GOT3 (cell line): Measurements from ENCODE around the gene PADI3.

Source experiments
- DNase-seq: peaks from one replicate; lab custom pipeline; 2025; ENCODE audit warnings: mixed read lengths; lab: John Stamatoyannopoulos, UW

Gene PADI3

GRCh38 chr1:17243274-17243673 is 5.6 kb upstream of the PADI3 start:
- no peak for DNase-seq

GRCh38 chr1:17244821-17245740 is 3.8 kb upstream of the PADI3 start:
- no peak for DNase-seq

- DNase-seq, result no peak
These were observed 3.0 kb upstream of the PADI3 start for GRCh38 chr1:17245816-17246325.

- DNase-seq, result no peak
These were observed 1.9 kb upstream of the PADI3 start for GRCh38 chr1:17246971-17247370.

GRCh38 chr1:17250601-17251000 is 1.7 kb downstream of the PADI3 start:
- no peak for DNase-seq

GRCh38 chr1:17251246-17251645 is 2.3 kb downstream of the PADI3 start:
- DNase-seq, result no peak

GRCh38 chr1:17251701-17252376 is 2.9 kb downstream of the PADI3 start:
- DNase-seq, result no peak

GRCh38 chr1:17255336-17255735 is 6.4 kb downstream of the PADI3 start:
- DNase-seq, result no peak

- DNase-seq, result no peak
These were observed 9.3 kb downstream of the PADI3 start for GRCh38 chr1:17258116-17258757.

GRCh38 chr1:17258758-17259130 is 9.8 kb downstream of the PADI3 start:
- no peak for DNase-seq

GRCh38 chr1:17259233-17259873 is 10.5 kb downstream of the PADI3 start:
- no peak for DNase-seq

- no peak for DNase-seq
These were observed 11.4 kb downstream of the PADI3 start for GRCh38 chr1:17260264-17260663.

GRCh38 chr1:17260738-17261137 is 11.8 kb downstream of the PADI3 start:
- DNase-seq, result no peak

GRCh38 chr1:17263936-17264335 is 15.0 kb downstream of the PADI3 start:
- no peak for DNase-seq

GRCh38 chr1:17264470-17264869 is 15.6 kb downstream of the PADI3 start:
- no peak for DNase-seq

GRCh38 chr1:17265162-17265561 is 16.3 kb downstream of the PADI3 start:
- DNase-seq, result no peak

- DNase-seq, result no peak
These were observed 17.1 kb downstream of the PADI3 start for GRCh38 chr1:17265950-17266349.

GRCh38 chr1:17270891-17271765 is 22.2 kb downstream of the PADI3 start:
- DNase-seq, result no peak

- DNase-seq, result no peak
These were observed 23.2 kb downstream of the PADI3 start for GRCh38 chr1:17272066-17272465.

- DNase-seq, result no peak
These were observed 23.7 kb downstream of the PADI3 start for GRCh38 chr1:17272646-17273045.

- DNase-seq, result no peak
These were observed 24.2 kb downstream of the PADI3 start for GRCh38 chr1:17273096-17273495.
